MM.1S (cell line): ENCODE measurements around the gene PCBP1.

ENCODE experiments used
- DNase-seq: peaks from one replicate; pipeline ENCODE4 v3.0.0-alpha.2; 2015
- H2AFZ ChIP-seq: fragments of 300-600 bp; sonication (generic); 2 replicates; pipeline ENCODE4 v1.6.0; 2016; ENCODE audit warnings: antibody characterized with exemption, low read length
- H3F3A ChIP-seq: fragments of 300-600 bp; sonication (generic); 2 replicates; pipeline ENCODE4 v1.6.1; 2016; ENCODE audit warnings: mild to moderate bottlenecking, antibody characterized with exemption, low read length, moderate library complexity, mixed read lengths; ENCODE audit not compliant: insufficient read depth
- H3K27ac ChIP-seq: fragments of 300-600 bp; sonication (generic); 2 replicates; pipeline ENCODE4 v1.5.1; 2016; ENCODE audit warnings: mild to moderate bottlenecking, low read length
- H3K27me3 ChIP-seq: fragments of 300-600 bp; sonication (generic); replicated peaks from 2 replicates; pipeline ENCODE4 v1.6.0; 2016; ENCODE audit warnings: low read length; ENCODE audit not compliant: insufficient read depth
- H3K36me3 ChIP-seq: fragments of 300-600 bp; sonication (generic); replicated peaks from 2 replicates; pipeline ENCODE4 v1.6.1; 2016; ENCODE audit warnings: mild to moderate bottlenecking, low read length, mixed read lengths; ENCODE audit not compliant: insufficient read depth
- H3K4me1 ChIP-seq: fragments of 300-600 bp; sonication (generic); 2 replicates; pipeline ENCODE4 v1.6.1; 2016; ENCODE audit warnings: low read length, mixed read lengths
- H3K4me2 ChIP-seq: fragments of 300-600 bp; sonication (generic); 2 replicates; pipeline ENCODE4 v1.6.0; 2016; ENCODE audit warnings: low read depth, low read length
- H3K4me3 ChIP-seq: fragments of 300-600 bp; sonication (generic); 2 replicates; pipeline ENCODE4 v1.5.1; 2016; ENCODE audit warnings: low read length, mixed read lengths
- H3K79me2 ChIP-seq: fragments of 300-600 bp; sonication (generic); 2 replicates; pipeline ENCODE4 v1.6.1; 2016; ENCODE audit warnings: mixed run types, low read length, mixed read lengths
- H3K9ac ChIP-seq: fragments of 300-600 bp; sonication (generic); 2 replicates; pipeline ENCODE4 v1.6.1; 2016; ENCODE audit warnings: low read length, mixed read lengths
- H3K9me2 ChIP-seq: fragments of 300-600 bp; sonication (generic); replicated peaks from 2 replicates; pipeline ENCODE4 v1.6.1; 2016; ENCODE audit warnings: mild to moderate bottlenecking, low read length, mixed read lengths; ENCODE audit not compliant: insufficient read depth
- H3K9me3 ChIP-seq: fragments of 300-600 bp; sonication (generic); replicated peaks from 2 replicates; pipeline ENCODE4 v1.6.1; 2016; ENCODE audit warnings: mild to moderate bottlenecking, low read length, mixed read lengths; ENCODE audit not compliant: insufficient read depth
- H4K20me1 ChIP-seq: fragments of 300-600 bp; sonication (generic); 2 replicates; pipeline ENCODE4 v1.6.1; 2016; ENCODE audit warnings: mild to moderate bottlenecking, low read length, moderate library complexity, mixed read lengths; ENCODE audit not compliant: insufficient read depth
- EZH2 ChIP-seq: fragments of 300-600 bp; sonication (generic); optimal IDR thresholded peaks from 2 replicates; pipeline ENCODE3; 2017; ENCODE audit warnings: low read depth, mild to moderate bottlenecking, antibody characterized with exemption, low read length, mixed read lengths
- EZH2phosphoT487 ChIP-seq: fragments of 300-600 bp; sonication (generic); IDR thresholded peaks from 2 replicates; pipeline ENCODE4 v1.6.1; 2018; ENCODE audit warnings: antibody characterized with exemption, low read length
- TF ChIP-seq, protein P1 (sequence below): fragments of 300-600 bp; sonication (generic); IDR thresholded peaks from 2 replicates; pipeline ENCODE4 v1.5.1; 2016; ENCODE audit warnings: antibody characterized with exemption, low read length, mixed read lengths

The PCBP1 gene

DNA sequence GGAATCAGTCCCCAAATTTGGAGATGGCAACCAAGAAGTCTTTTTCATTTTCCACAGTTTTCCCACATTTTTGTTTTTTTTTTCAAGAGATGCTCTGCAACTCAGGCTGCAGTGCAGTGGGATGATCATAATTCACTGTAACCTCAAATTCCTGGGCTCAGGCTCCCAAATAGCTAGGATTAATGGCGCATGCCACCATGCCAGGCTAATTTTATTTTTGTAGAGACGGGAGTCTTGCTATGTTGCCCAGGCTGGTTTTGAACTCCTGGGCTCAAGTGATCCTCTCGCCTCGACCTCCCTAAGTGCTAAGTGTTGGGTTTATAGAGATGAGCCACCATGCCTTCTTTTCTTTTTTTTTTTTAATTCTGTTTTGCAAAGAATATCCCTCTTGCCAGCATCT lies 35.2 kb downstream of the PCBP1 start:
- Histone ChIP-seq H3K9me2 (no peaks in the 10 kb centered on the region), H3K4me2 (no peak overlapping the region), H3K9me3 (no peaks in the 10 kb centered on the region), H3K36me3 (no peaks in the 10 kb centered on the region), H3K79me2 (no peaks in the 10 kb centered on the region), H3K27ac (no peak overlapping the region), H3K9ac (no peak overlapping the region), H3K27me3 (no peaks in the 10 kb centered on the region), H4K20me1 (no peaks in the 10 kb centered on the region), H2AFZ (no peak overlapping the region), H3K4me3 (no peak overlapping the region), H3K4me1 (peaks cover 32% of the 10 kb centered on the region), H3F3A (peaks cover 23% of the 10 kb centered on the region)
- TF ChIP-seq EZH2phosphoT487 (no peak), EZH2 (no peak)
- TF ChIP-seq, protein P1, sequence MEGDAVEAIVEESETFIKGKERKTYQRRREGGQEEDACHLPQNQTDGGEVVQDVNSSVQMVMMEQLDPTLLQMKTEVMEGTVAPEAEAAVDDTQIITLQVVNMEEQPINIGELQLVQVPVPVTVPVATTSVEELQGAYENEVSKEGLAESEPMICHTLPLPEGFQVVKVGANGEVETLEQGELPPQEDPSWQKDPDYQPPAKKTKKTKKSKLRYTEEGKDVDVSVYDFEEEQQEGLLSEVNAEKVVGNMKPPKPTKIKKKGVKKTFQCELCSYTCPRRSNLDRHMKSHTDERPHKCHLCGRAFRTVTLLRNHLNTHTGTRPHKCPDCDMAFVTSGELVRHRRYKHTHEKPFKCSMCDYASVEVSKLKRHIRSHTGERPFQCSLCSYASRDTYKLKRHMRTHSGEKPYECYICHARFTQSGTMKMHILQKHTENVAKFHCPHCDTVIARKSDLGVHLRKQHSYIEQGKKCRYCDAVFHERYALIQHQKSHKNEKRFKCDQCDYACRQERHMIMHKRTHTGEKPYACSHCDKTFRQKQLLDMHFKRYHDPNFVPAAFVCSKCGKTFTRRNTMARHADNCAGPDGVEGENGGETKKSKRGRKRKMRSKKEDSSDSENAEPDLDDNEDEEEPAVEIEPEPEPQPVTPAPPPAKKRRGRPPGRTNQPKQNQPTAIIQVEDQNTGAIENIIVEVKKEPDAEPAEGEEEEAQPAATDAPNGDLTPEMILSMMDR: no peak
- no peak for DNase-seq

DNA sequence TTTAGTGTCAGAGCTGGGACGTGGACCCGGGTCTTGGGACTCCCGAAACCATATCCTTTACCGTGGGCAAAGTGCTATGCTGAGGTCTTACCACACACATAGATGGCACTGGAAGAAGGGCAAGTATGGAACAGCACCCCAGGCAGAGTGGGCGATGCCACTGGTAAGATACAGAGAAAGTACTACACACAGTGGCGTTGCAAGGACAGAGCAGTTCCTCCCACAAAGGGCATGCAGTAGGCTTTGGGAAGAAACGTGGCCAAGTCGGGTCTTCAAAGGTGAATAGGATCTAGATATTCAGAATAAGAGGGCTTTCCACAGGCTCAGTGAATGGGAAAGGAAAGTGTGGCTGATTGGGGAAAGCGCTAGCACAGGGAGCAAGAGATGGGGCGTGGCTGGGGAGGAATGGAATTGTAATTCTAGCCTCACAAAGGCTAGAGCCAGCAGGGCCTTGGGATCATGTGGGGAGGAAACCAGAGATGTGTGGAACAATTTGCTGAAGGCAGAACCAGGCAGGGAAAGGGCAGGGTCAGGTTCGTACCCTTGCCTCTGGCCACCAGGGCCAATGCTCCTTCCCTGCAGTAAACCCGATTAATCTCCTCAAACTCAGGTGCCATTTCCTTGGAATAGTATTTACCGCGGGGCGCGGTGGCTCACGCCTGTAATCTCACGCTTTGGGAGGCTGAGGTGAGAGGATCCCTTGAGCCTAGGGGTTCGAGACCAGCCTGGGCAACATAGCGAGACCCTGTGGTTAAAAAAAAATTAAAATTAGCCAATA lies 36.0 kb downstream of the PCBP1 start:
- Histone ChIP-seq H3K36me3 (no peaks in the 10 kb centered on the region), H3K79me2 (no peaks in the 10 kb centered on the region), H3K27ac (no peak overlapping the region), H2AFZ (peak overlapping the region; percentile 55; the same call in 1 of the 2 replicates), H3K4me2 (no peak overlapping the region; the same call in 1 of the 2 replicates), H3K27me3 (no peaks in the 10 kb centered on the region), H3K4me3 (no peak overlapping the region), H3K9me3 (no peaks in the 10 kb centered on the region), H3K4me1 (peaks cover 39% of the 10 kb centered on the region), H3F3A (peaks cover 27% of the 10 kb centered on the region), H3K9me2 (no peaks in the 10 kb centered on the region), H3K9ac (no peak overlapping the region), H4K20me1 (no peaks in the 10 kb centered on the region)
- TF ChIP-seq EZH2 (no peak), EZH2phosphoT487 (no peak)
- DNase-seq: no peak

DNA sequence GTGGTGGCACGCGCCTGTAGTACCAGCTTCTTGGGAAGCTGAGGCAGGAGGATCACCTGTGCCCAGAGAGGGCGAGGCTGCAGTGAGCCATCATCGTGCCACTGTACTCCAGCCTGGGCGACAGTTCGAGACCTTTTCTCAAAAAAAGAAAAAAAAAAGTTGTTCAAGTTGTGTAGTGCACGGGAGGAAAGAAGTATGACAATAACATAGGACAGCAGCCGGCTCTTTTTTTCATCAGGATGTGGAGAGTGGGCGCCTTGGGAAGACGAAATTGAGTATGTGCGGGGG lies 36.5 kb downstream of the PCBP1 start:
- TF ChIP-seq EZH2phosphoT487: no peak
- TF ChIP-seq, protein P1: no peak
- TF ChIP-seq EZH2: no peak
- H3K36me3 ChIP-seq: no peaks in the 10 kb centered on the region
- H3K4me2 ChIP-seq: peak overlapping the region; percentile 65
- peak overlapping the region; percentile 55 for H2AFZ ChIP-seq
- H3K27ac ChIP-seq: peak overlapping the region; percentile 67; the same call in 1 of the 2 replicates
- H4K20me1 ChIP-seq: no peaks in the 10 kb centered on the region
- no peak for DNase-seq
- H3K4me3 ChIP-seq: peak overlapping the region; percentile 64; the same call in 1 of the 2 replicates
- peak overlapping the region; percentile 98; the same call in 1 of the 2 replicates for H3K9ac ChIP-seq
- H3K9me3 ChIP-seq: no peaks in the 10 kb centered on the region
- H3K79me2 ChIP-seq: no peaks in the 10 kb centered on the region
- no peaks in the 10 kb centered on the region for H3K9me2 ChIP-seq
- peaks cover 23% of the 10 kb centered on the region for H3F3A ChIP-seq
- no peaks in the 10 kb centered on the region for H3K27me3 ChIP-seq
- peaks cover 37% of the 10 kb centered on the region for H3K4me1 ChIP-seq

DNA sequence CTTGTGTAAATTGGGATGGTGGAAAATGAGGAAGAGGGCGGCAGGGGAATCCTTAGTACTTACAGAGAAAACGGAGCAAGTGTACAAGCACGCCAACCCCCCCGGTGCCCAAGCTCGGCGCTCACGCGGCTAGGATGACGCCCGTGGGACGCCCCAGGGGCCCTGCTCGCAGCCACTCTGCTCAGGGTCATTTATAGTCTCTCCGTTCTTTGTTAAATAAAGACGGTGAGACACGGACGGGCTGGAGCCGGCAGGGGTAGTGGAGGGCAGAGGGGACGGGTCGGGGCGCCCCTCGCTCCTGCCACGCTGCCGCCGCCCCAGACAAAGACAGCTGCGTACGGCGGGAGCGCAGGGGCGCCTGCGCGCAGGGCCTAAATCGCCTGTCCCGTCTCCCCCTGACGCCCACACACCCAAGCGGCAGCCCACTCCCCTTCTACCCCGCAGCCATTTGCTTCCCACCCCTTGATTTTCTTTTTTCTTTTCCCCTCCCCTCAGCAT lies 37.8 kb downstream of the PCBP1 start:
- Histone ChIP-seq H3K27me3 (no peaks in the 10 kb centered on the region), H3K4me3 (peak overlapping the region; percentile 64), H3K79me2 (no peaks in the 10 kb centered on the region), H4K20me1 (no peaks in the 10 kb centered on the region), H3K9ac (peak overlapping the region; percentile 98), H2AFZ (peak overlapping the region; percentile 94), H3K27ac (peak overlapping the region; percentile 67), H3K4me1 (peaks cover 32% of the 10 kb centered on the region), H3F3A (peaks cover 22% of the 10 kb centered on the region), H3K4me2 (peak overlapping the region; percentile 65), H3K9me3 (no peaks in the 10 kb centered on the region), H3K36me3 (no peaks in the 10 kb centered on the region), H3K9me2 (no peaks in the 10 kb centered on the region)
- TF ChIP-seq, protein P1: no peak
- TF ChIP-seq EZH2 (no peak), EZH2phosphoT487 (no peak)
- DNase-seq: peak; percentile 45
